Astrocyte of the hippocampus (primary cell): Measurements from ENCODE around the gene UACA.

ENCODE experiments used
- DNase-seq: peaks from one replicate; pipeline ENCODE4 v3.0.0; 2011; ENCODE audit warnings: low read depth, low spot score

Gene UACA

DNA sequence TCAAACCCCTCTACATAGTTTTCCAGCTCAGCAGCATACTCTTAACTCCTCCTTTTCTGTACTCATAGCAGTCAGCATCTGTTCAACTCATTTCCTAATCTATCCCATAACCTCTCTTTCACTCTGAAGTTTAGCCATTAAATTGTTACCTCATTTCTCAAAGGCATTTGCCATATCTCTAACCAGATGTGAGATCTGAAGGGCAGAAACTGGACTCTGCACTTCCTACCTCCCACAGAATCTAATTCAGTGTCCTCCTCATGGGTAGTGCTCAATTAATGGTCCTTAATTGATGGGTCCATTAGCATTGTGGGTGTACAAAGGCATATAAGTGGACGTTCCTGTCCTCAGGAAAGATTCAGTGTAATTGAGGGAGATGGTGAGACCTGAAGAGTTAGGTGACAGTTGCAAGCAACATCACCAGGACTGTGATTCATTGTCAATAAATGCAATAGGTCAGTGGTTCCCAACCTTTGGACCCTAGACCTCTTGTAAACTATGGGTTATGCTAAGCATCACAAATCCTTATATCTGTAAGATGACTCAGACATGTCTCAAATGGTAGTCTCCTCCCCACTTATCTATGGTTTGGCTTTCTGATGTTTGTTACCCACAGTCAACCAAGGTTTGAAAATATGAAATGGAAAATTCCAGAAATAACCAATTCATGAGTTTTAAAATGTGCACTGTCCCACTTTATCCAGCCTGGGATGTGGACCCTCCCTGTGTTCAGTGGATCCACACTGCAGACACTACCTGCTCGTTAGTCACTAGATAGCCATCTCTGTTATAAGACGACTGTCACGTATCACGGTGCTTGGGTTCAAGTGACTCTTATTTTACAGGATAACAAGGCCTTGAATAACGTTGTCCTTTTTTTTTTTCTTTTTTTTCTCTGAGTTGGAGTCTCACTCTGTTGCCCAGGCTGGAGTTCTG is 25.0 kb upstream of the UACA start:
- DNase-seq = no peak

DNA sequence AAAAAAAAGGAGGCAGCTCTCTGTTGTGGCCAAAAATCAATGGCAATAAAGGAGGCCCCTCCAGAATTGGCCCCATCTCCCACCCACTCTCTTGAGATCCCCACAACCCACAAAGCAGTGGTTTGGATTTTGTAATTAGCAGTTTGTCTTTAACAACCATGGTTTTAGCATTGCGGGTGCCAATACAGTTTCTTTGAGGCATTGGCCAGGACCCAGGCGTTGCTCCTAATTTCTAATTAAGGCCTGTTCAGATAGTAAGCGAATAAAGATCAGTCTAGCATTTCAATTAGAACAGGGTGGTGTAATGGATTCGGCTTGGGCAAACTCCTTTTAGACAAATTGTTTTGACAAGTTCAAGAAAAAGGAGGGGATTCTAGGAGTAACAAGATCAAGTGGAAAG is 23.6 kb upstream of the UACA start:
- no peak for DNase-seq

GRCh38 chr15:70783610-70784022 is 20.3 kb upstream of the UACA start:
- DNase-seq = peak; percentile 55

GRCh38 chr15:70783041-70783440 is 19.7 kb upstream of the UACA start:
- DNase-seq = no peak

DNA sequence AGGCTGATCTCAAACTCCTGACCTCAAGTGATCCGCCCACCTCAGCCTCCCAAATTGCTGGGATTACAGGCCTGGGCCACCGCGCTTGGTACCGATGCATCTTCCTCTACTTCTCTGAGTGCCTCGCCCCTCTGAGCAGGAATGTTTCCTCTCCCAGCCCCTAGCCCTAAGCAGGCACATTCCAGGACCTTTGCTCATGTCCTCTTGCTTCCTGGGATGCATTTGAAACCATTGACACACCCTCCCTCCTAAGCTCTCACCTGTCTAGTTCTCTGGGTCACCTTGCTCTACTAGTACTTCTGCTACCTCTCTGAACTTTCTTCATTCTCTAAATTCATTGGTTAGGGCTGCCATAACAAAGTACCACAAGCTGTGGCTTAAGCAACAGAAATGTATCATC is 17.9 kb upstream of the UACA start:
- DNase-seq = no peak

DNA sequence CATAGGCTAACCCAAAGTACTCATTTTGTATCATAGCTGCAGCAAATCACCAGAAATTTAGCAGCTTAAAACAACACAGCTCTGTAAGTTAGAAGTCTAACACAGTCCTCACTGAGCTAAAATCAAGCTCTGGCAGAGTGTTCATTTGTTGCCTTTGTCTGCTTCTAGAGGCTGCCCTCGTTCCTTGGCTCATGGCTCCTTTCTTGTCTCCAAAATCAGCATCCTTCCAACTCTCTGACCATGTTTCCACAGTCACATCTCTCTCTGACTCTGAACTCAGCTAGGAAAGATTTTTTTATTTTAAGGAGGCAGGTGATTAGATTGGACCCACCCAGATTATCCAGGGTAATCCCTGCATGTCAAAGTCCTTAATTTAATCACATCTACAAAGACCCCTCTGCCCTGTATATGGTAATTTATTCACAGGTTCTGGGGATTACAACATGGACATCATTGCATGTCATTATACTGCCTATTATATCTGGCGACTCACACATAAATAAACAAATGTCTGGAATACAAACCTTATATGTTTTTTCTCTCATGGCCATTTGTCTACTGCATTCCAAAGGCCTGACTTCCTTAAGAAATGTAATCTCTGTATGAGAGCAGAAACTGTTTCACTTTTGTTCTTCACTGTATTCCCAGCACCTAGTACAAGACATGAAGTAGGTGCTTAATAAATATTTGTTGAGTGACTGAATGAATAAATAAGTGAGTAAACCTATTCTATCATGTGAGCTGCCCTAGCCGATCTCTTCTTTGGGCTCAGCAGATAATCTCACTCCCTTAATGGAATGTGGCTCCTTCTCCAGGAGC is 15.1 kb upstream of the UACA start:
- DNase-seq = peak; percentile 51

DNA sequence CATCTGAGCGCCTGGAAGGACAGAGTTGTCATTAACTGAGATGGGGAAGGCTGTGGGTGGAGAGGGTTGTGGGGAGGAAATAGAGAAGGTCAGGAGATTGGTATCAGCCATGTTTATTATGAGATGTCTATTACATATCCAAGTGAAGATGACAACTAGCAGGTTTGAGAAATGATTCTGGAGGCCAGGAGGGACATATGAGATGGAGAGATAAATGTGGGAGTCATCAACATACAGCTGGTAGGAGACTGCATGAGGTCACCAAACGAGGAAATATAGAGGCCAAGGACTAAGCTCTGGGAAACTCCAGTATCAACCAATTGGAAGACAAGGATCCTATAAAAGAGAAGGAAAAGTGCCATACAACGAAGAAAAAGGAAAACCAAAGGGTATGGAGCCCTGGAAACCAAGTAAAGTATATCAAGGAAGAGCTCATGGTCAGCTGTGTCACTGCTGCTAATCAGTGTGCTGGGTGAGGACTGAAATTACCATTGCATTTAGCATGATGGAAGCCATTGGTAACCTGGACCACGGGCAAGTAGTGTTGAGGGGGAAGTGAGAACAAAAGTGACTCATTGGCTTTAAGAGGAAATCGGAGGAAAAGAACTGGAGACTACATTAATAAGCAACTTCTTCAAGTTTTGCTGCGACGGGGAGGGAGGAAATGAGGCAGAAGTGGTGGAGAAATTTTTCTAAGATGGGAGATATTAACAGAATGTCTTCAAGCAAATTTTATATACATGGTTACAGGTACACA is 14.0 kb upstream of the UACA start:
- no peak for DNase-seq

- peak; percentile 71 for DNase-seq
These were observed 11.8 kb upstream of the UACA start for GRCh38 chr15:70775160-70775559.

DNA sequence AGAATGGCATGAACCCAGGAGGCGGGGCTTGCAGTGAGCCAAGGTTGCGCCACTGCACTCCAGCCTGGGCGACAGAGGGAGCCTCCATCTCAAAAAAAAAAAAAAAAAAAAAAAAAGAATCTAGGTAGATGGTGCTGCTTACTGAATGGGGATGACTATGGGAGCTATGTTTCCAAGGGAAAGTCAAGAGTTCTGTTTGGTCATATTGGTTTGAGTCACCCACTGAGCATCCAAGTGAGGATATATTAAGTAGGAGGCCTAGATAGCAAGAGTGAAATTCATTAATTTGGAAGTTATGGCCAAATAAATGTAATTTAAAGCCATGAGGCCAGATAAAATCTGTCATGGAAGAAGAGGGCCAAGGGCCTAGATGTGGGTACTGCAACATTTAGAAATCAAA is 9.0 kb upstream of the UACA start:
- no peak for DNase-seq

DNA sequence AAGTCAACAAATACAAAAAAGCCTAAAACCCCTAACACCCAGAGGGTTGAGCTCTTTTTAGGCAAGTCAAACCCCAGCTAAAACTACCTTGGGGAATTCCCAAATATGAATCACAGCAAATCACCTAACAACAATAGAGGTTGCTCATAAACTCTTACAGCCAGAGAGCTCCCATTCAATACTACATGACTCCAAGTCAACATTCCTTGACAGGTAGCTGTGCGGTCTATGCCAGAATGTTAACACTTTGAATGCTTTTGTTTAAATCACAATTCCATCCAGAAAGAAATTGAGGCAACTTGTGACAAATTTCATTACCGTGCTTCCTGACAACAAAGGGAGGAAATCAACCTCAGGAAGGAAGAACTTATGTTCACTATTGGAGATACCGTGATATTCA is 7.5 kb upstream of the UACA start:
- DNase-seq = no peak

- DNase-seq = no peak
These were observed 5.0 kb upstream of the UACA start for GRCh38 chr15:70768257-70768883.

DNA sequence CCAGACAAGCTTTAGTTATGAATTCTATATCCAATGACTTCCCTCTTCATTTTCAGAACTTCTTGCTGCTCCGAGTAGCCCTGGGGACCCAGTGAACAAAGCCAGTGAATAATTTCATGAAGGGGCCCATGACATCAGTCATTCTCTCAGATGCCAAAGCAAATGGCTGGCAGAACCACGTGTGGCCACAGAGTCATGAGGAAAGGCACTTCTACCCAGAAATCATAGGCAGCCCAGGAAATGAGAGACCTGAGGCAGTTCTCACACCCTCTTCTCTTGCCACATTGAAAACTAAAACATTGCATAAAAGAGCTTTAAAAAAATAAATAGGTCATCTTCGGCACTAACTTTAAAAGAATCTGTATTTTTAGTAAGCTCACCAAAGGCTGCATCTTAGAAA is 4.3 kb upstream of the UACA start:
- DNase-seq = no peak

- DNase-seq = no peak
These were observed 3.2 kb upstream of the UACA start for GRCh38 chr15:70766597-70766996.

GRCh38 chr15:70765504-70766281 is 2.3 kb upstream of the UACA start:
- no peak for DNase-seq

DNA sequence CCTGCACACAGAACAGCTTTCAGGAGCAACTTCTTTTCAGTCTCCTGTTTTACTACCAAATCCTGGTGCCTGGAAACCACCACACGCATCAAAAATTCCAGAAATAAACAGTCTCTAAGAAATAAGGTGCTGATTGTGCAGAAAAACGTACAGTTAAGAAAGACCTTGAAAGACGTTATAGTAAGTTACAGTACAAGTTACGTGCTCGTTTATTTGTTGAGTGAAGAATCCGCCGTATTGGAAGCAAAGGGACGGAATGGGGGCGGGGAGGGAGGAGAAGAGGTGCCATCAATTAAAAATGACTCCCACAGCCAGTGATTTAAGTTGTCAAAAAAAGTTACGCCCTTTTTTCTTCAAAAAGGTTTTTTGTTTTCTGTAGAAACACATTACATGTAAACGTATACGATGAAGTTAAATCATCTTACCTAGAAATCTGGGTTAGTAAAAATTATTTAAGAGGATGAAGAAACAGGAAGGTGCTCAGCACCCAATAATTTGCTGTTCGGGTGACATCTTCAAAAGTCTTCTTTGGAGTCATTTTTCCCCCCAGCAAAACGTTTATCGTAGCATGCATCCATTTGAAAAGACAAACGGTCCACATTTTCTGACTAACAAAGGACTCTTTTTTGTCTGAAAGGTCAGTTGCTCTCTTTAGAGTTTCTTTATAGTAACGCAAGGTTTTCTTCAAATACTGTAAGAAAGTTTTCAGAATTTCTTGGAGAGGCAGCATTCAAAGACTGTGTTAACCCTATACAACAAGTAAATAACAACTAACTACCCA is 782 bp upstream of the UACA start:
- no peak for DNase-seq

GRCh38 chr15:70762469-70763119 is 764 bp downstream of the UACA start:
- DNase-seq = peak; percentile 60

- no peak for DNase-seq
These were observed 1.4 kb downstream of the UACA start for GRCh38 chr15:70761931-70762468.

DNA sequence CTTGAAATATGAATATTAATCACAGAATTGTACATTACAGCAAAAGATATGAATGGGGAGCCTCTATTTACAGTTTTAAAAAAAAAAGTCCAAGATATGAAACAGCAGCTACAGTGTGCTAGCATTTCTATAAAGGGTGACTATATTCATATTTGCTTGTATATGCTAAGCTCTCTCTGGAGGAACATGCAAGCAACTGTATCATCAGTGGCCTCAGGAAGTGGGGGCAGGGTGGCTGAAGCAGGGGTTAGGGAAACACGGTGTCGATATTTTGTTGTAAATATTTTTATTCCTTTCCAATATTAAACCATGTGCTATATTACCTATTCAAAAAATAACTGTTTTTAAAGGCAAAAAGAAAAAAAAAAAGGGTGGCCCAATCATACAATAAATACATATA is 2.3 kb downstream of the UACA start:
- no peak for DNase-seq

DNA sequence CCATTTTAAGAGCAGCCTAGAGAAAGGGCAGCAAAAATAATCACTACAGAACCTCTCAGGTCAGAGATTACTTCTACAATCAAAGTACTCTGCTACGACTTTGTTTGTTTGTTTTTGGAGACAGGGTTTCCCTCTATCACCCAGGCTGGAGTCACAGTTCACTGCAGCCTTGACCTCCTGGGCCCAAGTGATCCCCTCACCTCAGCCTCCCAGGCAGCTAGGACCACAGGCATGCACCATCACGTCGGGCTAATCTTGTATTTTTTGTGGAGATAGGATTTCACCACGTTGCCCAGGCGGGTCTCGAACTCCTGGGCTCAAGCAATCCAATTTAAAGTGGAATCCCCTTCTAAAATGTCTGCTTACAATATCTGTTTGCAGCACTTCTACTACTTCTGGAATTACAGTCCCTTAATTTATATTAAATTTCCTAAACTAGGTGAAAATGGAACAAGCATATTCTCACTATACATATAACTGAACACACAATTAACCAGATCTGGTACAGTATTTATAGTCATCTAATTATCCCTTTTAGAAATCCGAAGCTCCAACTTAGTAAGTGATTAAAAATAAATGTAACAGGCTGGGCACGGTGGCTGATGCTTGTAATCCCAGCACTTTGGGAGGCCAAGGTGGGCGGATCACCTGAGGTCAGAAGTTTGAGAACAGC is 4.4 kb downstream of the UACA start:
- no peak for DNase-seq
